ENCODE measurements around the gene USP48.
A peak's percentile ranks its signal among the peaks of the same experiment; 100 is the strongest.
"Not testable (repeated sequence)": the region's sequence is repeated elsewhere in the genome, so short reads cannot be mapped to it uniquely, and the experiment has no call there.

The USP48 gene

DNA sequence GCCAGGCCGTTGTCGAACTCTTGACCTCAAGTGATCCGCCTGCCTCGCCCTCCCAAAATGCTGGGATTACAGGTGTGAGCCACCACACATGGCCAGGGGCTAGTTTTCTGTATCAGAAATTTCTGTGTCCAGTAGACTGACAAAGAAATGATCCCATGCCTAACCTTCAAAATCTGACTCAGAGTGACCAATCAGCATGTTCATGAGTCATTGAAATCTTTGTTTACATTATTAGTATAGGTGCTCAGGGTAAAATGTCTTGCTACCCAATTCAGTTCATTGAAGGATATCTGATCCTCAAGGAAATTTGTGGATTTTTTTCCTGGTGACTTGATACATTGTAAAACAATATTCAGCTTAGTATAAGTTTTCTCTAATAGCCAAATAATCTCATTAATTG lies 18.2 kb upstream of the USP48 start:
- Histone ChIP-seq H3K9me3 (ENCODE audit: control insufficient read depth, insufficient read depth, low read length) (no peaks in the 10 kb centered on the region), H3K9ac (ENCODE audit: low read depth, low read length) (no peak overlapping the region), H3K36me3 (ENCODE audit: insufficient read depth, low read length) (no peaks in the 10 kb centered on the region), H3K4me1 (ENCODE audit: insufficient read depth, low read length) (0 out of 2 replicates have a peak, but pooled peaks cover 4% of the 10 kb centered on the region)

DNA sequence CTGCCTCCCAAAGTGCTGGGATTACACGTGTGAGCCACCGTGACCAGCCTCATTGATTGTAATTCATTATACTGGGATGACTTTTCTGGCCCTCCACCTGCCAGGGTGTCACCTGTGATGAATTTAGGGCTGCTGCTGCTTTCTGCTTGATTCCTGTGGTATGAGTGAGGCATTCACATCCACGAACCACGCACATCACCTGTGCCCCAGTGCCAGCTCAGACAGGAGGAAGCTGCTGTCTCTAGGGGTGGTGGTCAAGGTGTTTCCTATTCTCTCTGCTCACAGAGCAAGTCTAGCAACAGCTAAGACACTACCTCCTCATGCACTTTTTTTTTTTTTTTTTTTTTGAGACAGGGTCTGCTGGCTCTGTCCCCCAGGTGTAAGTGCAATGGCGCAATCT lies 16.8 kb upstream of the USP48 start:
- 0 out of 2 replicates have a peak, but pooled peaks cover 3% of the 10 kb centered on the region for H3K9me3 ChIP-seq (ENCODE audit: control insufficient read depth, insufficient read depth, low read length)
- no peaks in the 10 kb centered on the region for H3K36me3 ChIP-seq (ENCODE audit: insufficient read depth, low read length)
- H3K9ac ChIP-seq (ENCODE audit: low read depth, low read length), result no peak overlapping the region
- H3K4me1 ChIP-seq (ENCODE audit: insufficient read depth, low read length), result 0 out of 2 replicates have a peak, but pooled peaks cover 4% of the 10 kb centered on the region

DNA sequence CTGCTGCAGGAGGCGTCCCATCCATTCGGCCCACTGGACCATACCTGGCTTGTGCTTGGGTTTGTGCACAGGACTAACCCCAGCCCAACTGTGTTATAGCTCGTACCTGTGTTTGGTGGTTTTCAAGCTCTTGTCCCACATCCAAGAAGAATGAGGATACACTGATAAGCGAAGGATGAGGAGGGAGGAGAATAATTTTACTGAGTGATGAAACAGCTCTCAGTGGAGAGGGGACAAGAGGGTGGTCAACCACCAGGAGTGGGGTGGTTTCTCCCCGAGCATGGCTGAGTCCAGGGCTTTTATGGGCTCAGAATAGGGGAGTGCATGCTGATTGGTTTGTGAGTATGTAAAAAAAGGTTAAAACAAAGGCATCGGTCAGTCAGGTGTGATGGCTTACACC lies 12.1 kb upstream of the USP48 start:
- no peak overlapping the region for H3K9ac ChIP-seq (ENCODE audit: low read depth, low read length)
- 0 out of 2 replicates have a peak, but pooled peaks cover 6% of the 10 kb centered on the region for H3K9me3 ChIP-seq (ENCODE audit: control insufficient read depth, insufficient read depth, low read length)
- no peaks in the 10 kb centered on the region for H3K4me1 ChIP-seq (ENCODE audit: insufficient read depth, low read length)
- H3K36me3 ChIP-seq (ENCODE audit: insufficient read depth, low read length), result no peaks in the 10 kb centered on the region

DNA sequence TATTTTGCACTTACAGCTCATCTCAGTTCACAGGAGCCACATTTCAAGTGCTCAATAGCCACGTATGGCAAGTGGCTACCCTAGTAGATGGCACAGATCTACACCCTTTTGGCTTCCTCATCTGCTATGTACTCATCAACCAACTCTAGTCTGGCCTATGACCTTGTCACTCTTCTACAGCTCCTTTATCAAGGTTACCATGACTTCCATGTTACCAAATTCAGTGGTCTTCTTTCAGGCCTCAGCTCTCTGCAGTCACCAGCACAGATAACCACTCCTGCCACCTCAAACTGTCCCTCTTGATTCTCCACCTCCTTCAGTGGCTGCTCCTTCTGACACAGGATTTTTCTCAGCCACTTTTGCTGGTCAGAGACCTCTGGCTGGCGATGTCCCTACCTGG lies 11.7 kb upstream of the USP48 start:
- 0 out of 2 replicates have a peak, but pooled peaks cover 6% of the 10 kb centered on the region for H3K9me3 ChIP-seq (ENCODE audit: control insufficient read depth, insufficient read depth, low read length)

DNA sequence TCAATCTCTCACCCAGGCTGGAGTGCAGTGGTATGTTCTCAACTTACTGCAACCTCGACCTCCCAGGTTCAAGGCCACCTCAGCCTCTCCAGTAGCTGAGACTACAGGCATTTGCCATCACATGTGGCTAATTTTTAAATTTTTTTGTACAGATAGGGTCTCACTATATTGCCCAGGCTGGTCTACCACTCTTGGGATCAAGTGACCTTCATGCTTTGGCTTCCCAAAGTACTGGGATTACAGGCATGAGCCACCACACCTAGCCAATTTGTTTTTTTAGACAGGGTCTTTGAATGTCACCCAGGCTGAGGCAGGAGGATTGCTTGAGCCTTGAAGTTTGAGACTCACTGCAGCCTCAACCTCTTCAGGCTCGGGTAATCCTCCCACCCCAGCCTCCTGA lies 10.2 kb upstream of the USP48 start:
- Histone ChIP-seq H3K9ac (ENCODE audit: low read depth, low read length) (no peak overlapping the region), H3K4me1 (ENCODE audit: insufficient read depth, low read length) (no peaks in the 10 kb centered on the region), H3K36me3 (ENCODE audit: insufficient read depth, low read length) (no peaks in the 10 kb centered on the region), H3K9me3 (ENCODE audit: control insufficient read depth, insufficient read depth, low read length) (0 out of 2 replicates have a peak, but pooled peaks cover 6% of the 10 kb centered on the region)

More for the DNA sequence above, 11.7 kb upstream of the USP48 start:
- H3K4me1 ChIP-seq (ENCODE audit: insufficient read depth, low read length), result no peaks in the 10 kb centered on the region
- no peaks in the 10 kb centered on the region for H3K36me3 ChIP-seq (ENCODE audit: insufficient read depth, low read length)
- no peak overlapping the region for H3K9ac ChIP-seq (ENCODE audit: low read depth, low read length)

DNA sequence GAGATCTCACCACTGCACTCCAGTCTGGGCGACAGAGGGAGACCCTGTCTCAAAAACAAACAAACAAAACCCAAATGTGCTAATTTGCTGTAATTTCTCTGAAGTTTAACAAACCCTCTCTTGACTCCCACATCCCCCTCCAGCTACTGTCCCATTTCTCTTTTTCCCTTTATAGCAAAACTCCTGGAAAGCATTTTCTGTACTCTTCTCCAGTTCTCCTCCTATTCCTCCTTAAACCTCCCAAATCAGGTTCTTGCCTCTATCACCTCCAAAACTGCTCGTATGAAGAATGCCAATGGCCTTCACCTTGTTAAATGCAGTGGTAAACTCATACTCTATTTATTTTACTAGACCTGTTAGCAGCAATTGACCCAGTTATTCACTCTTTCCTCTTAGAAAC lies 3.7 kb upstream of the USP48 start:
- Histone ChIP-seq H3K36me3 (ENCODE audit: insufficient read depth, low read length) (no peaks in the 10 kb centered on the region), H3K9ac (ENCODE audit: low read depth, low read length) (no peak overlapping the region), H3K9me3 (ENCODE audit: control insufficient read depth, insufficient read depth, low read length) (peaks cover 4% of the 10 kb centered on the region), H3K4me1 (ENCODE audit: insufficient read depth, low read length) (no peaks in the 10 kb centered on the region)

DNA sequence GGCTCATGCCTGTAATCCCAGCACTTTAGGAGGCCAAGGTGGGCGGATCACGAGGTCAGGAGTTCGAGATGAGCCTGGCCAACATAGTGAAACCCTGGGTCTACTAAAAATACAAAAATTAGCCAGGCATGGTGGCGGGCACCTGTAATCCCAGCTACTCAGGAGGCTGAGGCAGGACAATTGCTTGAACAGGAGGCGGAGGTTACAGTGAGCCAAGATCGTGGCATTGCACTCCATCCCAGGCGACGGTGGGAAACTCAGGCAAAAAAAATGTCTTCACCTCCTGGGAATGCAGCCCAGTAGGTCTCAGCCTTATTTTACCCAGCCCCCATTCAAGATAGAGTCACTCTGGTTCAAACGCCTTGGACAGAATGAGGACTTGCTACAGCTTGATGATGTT lies 2.8 kb upstream of the USP48 start:
- not testable (repeated sequence) for H3K4me1 ChIP-seq (ENCODE audit: insufficient read depth, low read length); H3K9me3 ChIP-seq (ENCODE audit: control insufficient read depth, insufficient read depth, low read length); H3K36me3 ChIP-seq (ENCODE audit: insufficient read depth, low read length); H3K9ac ChIP-seq (ENCODE audit: low read depth, low read length)

DNA sequence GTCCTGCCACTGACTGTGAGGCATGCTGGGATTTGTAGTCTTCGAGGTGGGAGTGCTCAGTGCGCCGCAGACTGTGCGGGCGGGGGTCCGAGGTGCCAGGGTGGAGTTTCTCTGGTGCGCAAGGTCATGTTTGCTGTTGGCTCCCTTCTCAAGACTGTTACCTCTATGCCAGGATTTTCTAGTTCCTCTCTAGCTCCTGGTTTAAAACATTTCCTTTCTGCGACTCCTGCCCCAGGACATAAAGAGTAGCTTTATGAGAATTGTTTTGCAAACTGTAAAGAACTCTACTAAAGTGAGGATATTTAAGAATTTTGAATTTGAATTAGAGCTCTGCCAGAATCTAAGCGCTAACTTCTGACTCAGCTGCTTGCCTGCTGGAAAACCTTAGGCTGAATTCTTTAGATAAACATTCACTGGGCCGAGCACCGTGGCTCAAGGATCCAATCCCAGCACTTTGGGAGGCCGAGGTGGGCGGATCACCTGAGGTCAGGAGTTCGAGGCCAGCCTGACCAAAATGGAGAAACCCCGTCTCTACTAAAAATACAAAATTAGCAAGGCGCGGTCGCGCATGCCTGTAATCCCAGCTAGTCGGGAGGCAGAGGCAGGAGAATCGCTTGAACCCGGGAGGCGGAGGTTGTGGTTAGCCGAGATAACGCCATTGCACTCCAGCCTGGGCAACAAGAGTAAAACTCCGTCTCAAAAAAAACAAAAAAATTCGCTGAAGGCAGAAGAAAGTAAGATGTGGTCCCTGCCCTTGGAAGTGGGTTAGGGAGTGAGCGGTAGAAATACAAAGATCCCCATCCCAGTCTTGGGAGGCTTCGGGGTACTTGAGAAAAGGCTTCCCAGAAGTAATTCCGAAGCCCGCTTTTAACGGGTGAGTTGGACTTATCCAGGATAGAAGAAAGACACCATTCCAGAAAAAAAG lies 992 bp upstream of the USP48 start:
- peaks cover 4% of the 10 kb centered on the region for H3K9me3 ChIP-seq (ENCODE audit: control insufficient read depth, insufficient read depth, low read length)
- H3K9ac ChIP-seq (ENCODE audit: low read depth, low read length), result peak overlapping the region; percentile 100
- no peaks in the 10 kb centered on the region for H3K36me3 ChIP-seq (ENCODE audit: insufficient read depth, low read length)
- no peaks in the 10 kb centered on the region; the same call in 1 of the 2 replicates for H3K4me1 ChIP-seq (ENCODE audit: insufficient read depth, low read length)

DNA sequence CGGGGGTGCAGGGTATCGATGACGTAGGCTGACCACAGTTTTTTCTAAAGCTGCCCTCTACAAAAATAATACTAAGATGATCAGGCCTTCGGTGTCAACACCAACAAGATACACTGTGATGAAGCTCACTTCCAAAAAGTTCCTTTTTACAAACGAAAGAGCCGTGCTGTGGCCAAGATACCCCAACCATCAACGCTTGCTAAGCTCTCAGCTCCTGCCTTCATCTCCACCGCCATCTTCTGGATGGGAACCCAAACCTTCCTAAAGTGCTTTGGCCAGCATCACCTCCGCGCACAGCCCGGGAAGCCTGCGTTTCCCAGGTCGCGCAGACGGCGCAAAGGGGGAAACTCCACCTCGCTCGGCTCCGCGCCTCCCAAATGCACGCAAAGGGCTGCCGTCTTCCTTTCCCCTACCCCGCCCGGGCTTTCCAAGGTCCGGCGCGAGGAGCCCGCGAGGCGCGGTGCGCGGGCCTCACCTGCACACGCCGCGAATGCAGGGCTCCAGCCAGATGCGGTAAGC lies 541 bp downstream of the USP48 start:
- peak overlapping the region; percentile 100 for H3K9ac ChIP-seq (ENCODE audit: low read depth, low read length)
- H3K36me3 ChIP-seq (ENCODE audit: insufficient read depth, low read length), result no peaks in the 10 kb centered on the region
- no peaks in the 10 kb centered on the region; the same call in 1 of the 2 replicates for H3K4me1 ChIP-seq (ENCODE audit: insufficient read depth, low read length)
- H3K9me3 ChIP-seq (ENCODE audit: control insufficient read depth, insufficient read depth, low read length), result peaks cover 4% of the 10 kb centered on the region

DNA sequence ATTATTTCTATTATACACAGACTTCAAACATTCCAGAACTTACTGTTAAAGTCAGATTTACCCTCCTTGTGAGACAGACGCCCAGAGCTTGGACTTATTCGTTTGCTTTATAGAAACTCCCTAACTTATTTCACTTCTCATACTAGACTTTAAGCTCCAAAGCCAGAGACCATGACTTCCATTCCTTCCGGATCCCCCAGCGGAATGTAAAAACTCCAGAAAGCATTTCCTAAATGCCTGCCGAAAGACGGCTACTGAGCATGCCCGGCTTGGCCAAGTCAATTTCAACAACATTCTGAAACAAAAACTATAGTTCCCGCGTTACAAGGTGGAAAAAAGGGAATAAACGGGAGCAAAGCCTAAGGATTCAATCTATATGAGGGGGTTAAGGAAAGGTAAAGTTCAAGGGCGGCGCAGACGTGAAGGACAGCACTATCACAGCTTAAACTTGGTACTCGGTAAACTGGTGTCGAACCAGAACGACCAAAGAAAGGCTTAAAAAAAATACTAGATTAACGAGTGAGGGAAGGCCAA lies 1.1 kb downstream of the USP48 start:
- Histone ChIP-seq H3K9ac (ENCODE audit: low read depth, low read length) (peak overlapping the region; percentile 100), H3K9me3 (ENCODE audit: control insufficient read depth, insufficient read depth, low read length) (peaks cover 3% of the 10 kb centered on the region), H3K36me3 (ENCODE audit: insufficient read depth, low read length) (no peaks in the 10 kb centered on the region), H3K4me1 (ENCODE audit: insufficient read depth, low read length) (no peaks in the 10 kb centered on the region; the same call in 1 of the 2 replicates)

DNA sequence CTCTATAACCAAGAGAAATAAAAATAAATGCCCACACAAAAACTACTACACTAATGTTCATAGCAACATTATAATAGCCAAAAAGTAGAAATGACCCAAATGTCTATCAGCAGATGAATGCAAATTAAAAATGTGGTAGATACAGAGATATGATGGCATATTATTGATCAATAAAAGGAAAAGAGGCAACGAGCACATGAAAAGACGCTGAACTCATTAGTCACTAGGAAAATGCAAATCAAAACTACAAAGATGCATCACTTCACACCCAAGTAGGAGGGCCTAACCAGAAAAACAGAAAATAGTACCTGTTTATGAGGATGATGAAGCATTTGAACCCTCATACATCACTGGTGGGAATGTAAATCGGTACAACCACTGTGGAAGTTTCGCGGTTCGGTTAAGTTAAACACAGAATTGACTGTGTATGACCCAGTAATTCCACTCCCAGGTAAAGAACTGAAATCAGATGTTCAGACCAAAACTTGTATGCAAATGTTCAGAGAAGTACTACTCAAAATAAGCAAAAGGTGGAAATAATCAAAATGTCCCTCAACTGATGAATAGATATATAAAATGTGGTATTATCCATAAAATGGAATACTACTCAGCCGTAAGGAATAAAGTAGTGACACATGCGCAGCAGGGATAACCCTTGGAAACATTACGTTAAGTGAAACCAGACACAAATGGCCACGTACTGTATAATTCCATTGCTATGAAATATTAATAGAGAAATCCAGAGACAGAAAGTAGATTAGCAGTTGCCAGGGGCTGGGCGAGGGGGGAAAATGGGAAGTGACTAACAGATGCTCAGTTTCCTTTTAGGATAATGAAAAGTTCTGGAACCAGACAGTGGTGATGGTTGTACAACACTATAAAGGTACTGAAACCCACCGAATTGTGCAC lies 3.1 kb downstream of the USP48 start:
- no peak overlapping the region for H3K9ac ChIP-seq (ENCODE audit: low read depth, low read length)
- no peaks in the 10 kb centered on the region for H3K36me3 ChIP-seq (ENCODE audit: insufficient read depth, low read length)
- no peaks in the 10 kb centered on the region; the same call in 1 of the 2 replicates for H3K4me1 ChIP-seq (ENCODE audit: insufficient read depth, low read length)
- H3K9me3 ChIP-seq (ENCODE audit: control insufficient read depth, insufficient read depth, low read length), result no peaks in the 10 kb centered on the region

DNA sequence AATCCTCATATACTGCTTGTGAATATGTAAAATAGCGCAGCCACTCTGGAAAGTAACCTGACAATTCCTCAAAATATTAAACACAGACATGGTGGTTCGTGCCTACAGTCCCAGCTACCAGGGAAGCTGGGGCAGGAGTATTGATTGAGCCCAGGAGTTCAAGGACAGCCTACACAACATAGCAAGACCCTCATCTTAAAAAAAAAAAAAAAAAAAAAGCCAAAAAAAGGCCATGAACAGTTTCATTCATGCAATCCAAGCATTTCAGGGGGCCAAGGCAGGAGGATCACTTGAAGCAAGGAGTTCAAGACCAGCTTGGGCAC lies 4.6 kb downstream of the USP48 start:
- Histone ChIP-seq H3K9me3 (ENCODE audit: control insufficient read depth, insufficient read depth, low read length) (no peaks in the 10 kb centered on the region), H3K9ac (ENCODE audit: low read depth, low read length) (no peak overlapping the region), H3K36me3 (ENCODE audit: insufficient read depth, low read length) (no peaks in the 10 kb centered on the region), H3K4me1 (ENCODE audit: insufficient read depth, low read length) (no peaks in the 10 kb centered on the region; the same call in 1 of the 2 replicates)

DNA sequence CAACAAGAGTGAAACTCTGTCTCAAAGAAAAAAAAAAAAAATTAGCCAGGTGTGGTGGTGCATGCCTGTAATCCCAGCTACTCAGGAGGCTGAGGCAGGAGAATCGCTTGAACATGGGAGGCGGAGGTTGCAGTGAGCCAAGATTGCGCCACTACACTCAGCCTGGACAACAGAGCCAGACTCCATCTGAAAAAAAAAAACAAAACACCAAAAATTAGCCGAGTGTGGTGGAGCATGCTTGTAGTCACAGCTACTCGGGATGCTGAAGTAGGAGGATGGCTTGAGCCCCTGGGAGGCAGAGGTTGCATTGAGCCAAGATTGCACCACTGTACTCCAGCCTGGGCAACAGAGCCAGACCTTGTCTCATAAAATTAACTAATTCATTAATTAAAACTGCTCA lies 6.0 kb downstream of the USP48 start:
- not testable (repeated sequence) for H3K9me3 ChIP-seq (ENCODE audit: control insufficient read depth, insufficient read depth, low read length); H3K36me3 ChIP-seq (ENCODE audit: insufficient read depth, low read length); H3K4me1 ChIP-seq (ENCODE audit: insufficient read depth, low read length); H3K9ac ChIP-seq (ENCODE audit: low read depth, low read length)

DNA sequence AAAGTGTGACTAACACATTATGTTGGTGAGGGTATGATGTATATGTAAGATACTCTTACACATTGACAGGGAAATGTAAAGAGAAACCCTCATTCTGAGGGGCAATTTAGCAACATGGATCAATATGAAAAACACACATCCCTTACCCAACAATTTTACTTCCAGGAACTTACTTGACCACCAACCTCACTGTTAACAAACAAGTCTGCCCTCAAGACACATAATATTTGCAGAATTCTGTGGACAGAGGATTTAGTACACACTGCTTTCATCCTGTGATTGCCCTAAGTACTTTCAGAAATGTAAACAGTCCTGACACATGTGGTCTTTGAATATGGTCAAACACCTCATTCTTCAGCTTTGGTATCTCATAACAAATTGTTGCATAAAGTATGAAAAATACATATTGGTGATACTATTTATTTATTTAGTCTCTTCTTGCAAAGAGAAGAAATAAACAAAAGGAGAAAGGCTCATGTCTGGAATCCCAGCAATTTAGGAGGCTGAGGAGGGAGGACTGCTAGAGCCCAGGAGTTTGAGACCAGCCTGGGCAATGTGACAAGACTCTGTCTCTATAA lies 6.9 kb downstream of the USP48 start:
- Histone ChIP-seq H3K9me3 (ENCODE audit: control insufficient read depth, insufficient read depth, low read length) (no peaks in the 10 kb centered on the region), H3K4me1 (ENCODE audit: insufficient read depth, low read length) (no peaks in the 10 kb centered on the region; the same call in 1 of the 2 replicates), H3K9ac (ENCODE audit: low read depth, low read length) (no peak overlapping the region), H3K36me3 (ENCODE audit: insufficient read depth, low read length) (no peaks in the 10 kb centered on the region)

Data from ES-I3 (cell line).